Measurements from ENCODE around the gene MKRN2.

Gene MKRN2

DNA sequence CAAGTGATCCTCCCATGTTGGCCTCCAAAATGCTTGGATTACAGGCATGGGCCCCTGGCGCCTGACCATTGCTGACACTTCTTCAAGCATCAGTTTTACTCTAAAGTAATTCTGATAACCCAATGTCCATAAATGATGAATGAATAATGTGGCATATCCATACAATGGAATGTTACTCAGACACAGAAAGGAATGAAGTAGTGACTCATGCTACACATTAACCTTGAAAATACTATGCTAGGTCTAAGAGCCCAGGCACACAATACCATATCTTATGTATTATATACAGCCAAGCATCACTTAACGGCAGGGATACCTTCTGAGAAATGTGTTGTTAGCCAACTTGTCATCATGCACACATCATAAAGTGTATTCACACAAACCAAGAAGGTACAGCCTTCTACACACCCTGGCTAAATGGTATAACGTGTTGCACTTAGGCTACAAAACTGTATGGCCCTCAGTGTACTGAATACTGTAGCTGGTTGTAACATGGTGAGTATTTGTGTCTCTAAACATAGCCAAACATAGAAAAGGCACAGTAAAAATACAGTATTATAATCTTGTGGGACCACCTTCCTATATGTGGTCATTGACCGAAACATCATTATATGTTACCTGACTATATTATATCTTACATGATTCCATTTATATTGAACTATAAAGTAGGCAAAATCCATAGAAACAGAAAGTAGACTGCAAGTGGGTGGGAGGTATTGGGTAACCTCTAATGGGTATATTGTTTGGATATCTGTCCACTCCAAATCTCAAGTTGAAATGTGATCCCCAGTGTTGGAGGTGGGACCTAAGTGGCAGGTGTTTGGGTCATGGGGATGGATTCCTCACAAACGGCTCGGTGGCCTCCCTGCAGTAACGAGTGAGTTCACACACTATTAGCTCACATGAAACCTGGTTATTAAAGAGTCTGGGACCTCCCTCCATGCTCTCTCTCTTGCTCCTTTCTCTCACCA, 31.4 kb downstream of the MKRN2 start:
- H3K27ac ChIP-seq, result no peak overlapping the region
- ChIA-PET CTCF (no interaction called here), POLR2A (ENCODE audit: low non-redundant PET) (no interaction called here)
- peak; percentile 42 for DNase-seq (ENCODE audit: low spot score)
- TF ChIP-seq, protein P1, sequence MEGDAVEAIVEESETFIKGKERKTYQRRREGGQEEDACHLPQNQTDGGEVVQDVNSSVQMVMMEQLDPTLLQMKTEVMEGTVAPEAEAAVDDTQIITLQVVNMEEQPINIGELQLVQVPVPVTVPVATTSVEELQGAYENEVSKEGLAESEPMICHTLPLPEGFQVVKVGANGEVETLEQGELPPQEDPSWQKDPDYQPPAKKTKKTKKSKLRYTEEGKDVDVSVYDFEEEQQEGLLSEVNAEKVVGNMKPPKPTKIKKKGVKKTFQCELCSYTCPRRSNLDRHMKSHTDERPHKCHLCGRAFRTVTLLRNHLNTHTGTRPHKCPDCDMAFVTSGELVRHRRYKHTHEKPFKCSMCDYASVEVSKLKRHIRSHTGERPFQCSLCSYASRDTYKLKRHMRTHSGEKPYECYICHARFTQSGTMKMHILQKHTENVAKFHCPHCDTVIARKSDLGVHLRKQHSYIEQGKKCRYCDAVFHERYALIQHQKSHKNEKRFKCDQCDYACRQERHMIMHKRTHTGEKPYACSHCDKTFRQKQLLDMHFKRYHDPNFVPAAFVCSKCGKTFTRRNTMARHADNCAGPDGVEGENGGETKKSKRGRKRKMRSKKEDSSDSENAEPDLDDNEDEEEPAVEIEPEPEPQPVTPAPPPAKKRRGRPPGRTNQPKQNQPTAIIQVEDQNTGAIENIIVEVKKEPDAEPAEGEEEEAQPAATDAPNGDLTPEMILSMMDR (conservative IDR thresholded peaks at IDR 0.05; ENCODE audit: low read depth), result no peak

DNA sequence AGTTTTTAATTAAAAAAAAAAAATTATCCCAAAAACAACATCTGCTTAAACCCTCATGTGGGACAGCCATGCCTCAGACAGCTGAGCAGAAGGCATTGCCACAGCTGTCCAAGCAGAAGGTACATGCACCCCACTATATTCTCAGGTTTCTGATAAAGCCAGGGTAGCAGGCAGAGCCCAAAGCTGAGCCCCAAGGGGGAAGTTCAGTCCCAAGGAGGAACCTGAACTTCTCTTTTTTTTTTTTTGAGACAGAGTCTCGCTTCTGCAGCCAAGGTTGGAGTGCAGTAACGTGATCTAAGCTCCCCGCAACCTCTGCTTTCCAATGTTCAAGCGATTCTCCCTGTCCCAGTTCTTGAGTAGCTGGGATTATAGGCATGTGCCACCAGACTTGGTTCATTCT, 33.2 kb downstream of the MKRN2 start:
- H3K27ac ChIP-seq, result no peak overlapping the region
- TF ChIP-seq, protein P1 (conservative IDR thresholded peaks at IDR 0.05; ENCODE audit: low read depth), result no peak
- ChIA-PET CTCF (no interaction called here), POLR2A (ENCODE audit: low non-redundant PET) (no interaction called here)
- no peak for DNase-seq (ENCODE audit: low spot score)

DNA sequence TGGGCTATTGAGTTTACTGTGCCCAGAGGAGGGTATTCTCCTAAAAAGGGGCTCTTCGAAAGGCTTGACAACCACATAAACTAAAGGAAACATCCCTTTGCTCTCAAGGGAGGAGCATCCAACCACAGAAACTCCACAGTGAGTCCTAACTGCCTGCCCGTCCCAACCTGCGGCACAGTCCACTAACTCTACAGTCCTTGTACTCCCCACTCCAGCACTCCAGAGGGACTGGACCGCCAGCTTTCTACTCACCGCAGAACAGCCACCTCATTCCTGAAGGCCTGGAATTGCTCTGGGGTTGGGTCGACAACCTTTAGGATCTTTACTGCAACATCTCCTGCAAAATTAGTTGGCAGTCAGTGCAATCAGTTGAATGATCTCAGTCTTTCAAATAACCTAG, 34.6 kb downstream of the MKRN2 start:
- ChIA-PET CTCF (no interaction called here), POLR2A (ENCODE audit: low non-redundant PET) (no interaction called here)
- DNase-seq (ENCODE audit: low spot score), result no peak
- no peak overlapping the region for H3K27ac ChIP-seq
- TF ChIP-seq, protein P1 (conservative IDR thresholded peaks at IDR 0.05; ENCODE audit: low read depth), result no peak

DNA sequence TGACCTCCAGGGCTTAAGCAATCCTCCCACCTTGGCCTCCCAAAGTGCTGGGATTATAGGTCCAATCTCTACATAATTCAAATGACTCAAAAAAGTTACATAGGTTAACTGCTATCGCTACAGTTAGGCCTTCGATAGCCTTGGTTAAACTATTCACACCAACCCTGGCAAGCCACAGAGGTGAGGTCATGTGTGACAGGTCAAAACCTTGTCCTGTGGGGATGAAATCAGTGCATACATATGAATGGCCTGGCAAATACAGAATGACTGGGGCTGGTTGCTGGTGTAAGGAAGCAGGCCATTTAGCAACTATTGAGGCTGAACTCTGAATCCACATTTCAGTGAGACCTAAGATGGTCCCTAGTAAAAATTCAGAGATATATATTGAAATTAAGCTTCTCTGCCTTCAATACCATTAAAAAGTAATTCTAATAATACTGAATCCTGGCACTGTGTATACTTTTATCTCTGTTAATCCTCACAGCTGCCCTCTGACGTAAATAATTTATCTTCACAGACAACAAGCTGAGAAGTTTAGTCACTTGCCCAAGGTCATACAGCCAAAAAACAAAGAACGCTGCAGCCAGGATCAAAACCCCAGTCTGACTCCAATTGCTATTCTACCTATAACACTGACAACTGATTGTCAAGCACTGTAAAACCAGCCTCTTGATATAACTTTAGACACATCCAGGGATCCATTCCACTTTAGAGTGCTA, 35.3 kb downstream of the MKRN2 start:
- POLR2A ChIA-PET (ENCODE audit: low non-redundant PET), result no interaction called here
- H3K27ac ChIP-seq, result no peak overlapping the region
- TF ChIP-seq, protein P1 (conservative IDR thresholded peaks at IDR 0.05; ENCODE audit: low read depth), result no peak
- CTCF ChIA-PET, result no interaction called here
- no peak for DNase-seq (ENCODE audit: low spot score)

DNA sequence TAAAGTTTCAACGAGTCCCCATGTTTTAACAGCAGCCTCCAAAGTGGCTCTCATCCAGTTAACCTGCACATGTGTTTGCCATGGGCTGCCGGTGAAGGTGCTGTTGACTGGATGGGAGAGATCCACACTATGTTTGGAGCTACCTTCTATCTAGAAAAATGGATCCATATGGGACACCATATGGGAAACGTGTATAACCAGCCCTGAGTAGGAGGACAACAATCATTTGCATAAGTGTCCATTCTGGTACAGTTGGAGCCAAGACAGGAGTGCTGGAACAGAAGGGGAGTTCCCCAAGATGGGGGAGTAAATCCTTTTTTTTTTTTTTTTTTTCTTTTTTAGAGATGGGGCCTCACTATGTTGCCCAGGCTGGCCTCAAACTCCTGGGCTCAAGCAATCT, 36.6 kb downstream of the MKRN2 start:
- CTCF ChIA-PET, result no interaction called here
- TF ChIP-seq, protein P1 (conservative IDR thresholded peaks at IDR 0.05; ENCODE audit: low read depth), result no peak
- H3K27ac ChIP-seq, result no peak overlapping the region
- DNase-seq (ENCODE audit: low spot score), result no peak
- POLR2A ChIA-PET (ENCODE audit: low non-redundant PET), result interaction anchor here (0.6 kb wide), 1 partner anchor 15 kb away, joined by 9 read pairs; no protein-coding TSS in a partner anchor

DNA sequence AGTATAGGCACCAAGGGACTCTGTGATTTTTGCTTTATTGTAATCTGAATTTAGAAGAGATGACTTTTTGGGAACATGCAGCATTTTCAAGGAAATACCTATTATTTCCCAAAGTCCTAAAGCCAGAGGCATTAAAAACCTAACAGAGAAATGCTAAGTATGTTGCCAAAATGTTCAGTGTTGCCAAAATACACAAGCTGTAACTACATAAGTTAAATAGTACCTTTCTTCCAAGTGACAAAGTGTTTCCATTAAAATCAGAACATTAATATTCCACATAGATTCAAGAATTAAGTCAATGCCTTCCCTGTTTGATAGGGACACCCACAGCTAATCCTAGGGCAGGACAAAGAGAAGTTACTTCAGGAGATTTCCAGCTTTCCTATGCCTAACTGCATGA, 42.0 kb downstream of the MKRN2 start:
- ChIA-PET POLR2A (ENCODE audit: low non-redundant PET) (no interaction called here), CTCF (no interaction called here)
- TF ChIP-seq, protein P1 (conservative IDR thresholded peaks at IDR 0.05; ENCODE audit: low read depth), result no peak
- no peak overlapping the region for H3K27ac ChIP-seq
- DNase-seq (ENCODE audit: low spot score), result no peak
